Left lung (tissue), 10 donors: ENCODE measurements around the gene CCDC68. TPM values are rescaled to one million over a fixed set of nuclear protein-coding genes. Genes with fewer than 3 reads are reported as not detected.

Experiments used
- ATAC-seq: fragments of 200-7000 bp; cut with Tn5 transposase; one replicate; pipeline ENCODE4 v1.9.1; 2020; ENCODE audit warnings: moderate library complexity
- DNase-seq, 4 donors: peaks; one replicate each; pipeline ENCODE4 v3.0.0-alpha.2; 2013 to 2020
- H3K27ac ChIP-seq, 2 donors: fragments of 200-600 bp; sonication (generic) in 1 of 2; one replicate each; pipeline versions ENCODE4 v1.5.0 to v1.8.0; 2020 to 2021
- H3K27me3 ChIP-seq, 2 donors: fragments of 200-600 bp; sonication (generic) in 1 of 2; one replicate each; pipeline versions ENCODE4 v1.5.0 to v1.8.0; 2020 to 2021
- H3K36me3 ChIP-seq, 2 donors: fragments of 200-600 bp; sonication (generic) in 1 of 2; one replicate each; pipeline versions ENCODE4 v1.5.0 to v1.8.0; 2020 to 2021
- H3K4me1 ChIP-seq, 2 donors: fragments of 200-600 bp; one replicate each; pipeline ENCODE4 v1.8.0; 2021
- H3K4me3 ChIP-seq, 2 donors: fragments of 200-600 bp; sonication (generic) in 1 of 2; one replicate each; pipeline versions ENCODE4 v1.5.0 to v1.8.0; 2020 to 2021; ENCODE audit warnings: mild to moderate bottlenecking in 1 of 2
- H3K9me3 ChIP-seq, 2 donors: fragments of 200-600 bp; sonication (generic) in 1 of 2; one replicate each; pipeline versions ENCODE4 v1.5.0 to v1.8.0; 2020 to 2021
- CTCF ChIP-seq, 2 donors: fragments of 200-600 bp; sonication (generic) in 1 of 2; IDR thresholded peaks; one replicate each; pipeline versions ENCODE4 v1.5.0 to v1.8.0; 2021; ENCODE audit warnings: antibody characterized with exemption in 2 of 2
- intact Hi-C, 2 donors: fragments of 100-400 bp; cut with DNase I; formaldehyde crosslinking; loops; one replicate each; pipeline versions ENCODE4 v1.11.2 to v1.14.2; 2022
- polyA plus RNA-seq, 6 donors: library from polyadenylated mRNA; unstranded; fragments of 120-200 nt; gene quantifications; one replicate each; pipeline ENCODE4 v1.2.1, GENCODE V29; 2013; ENCODE audit not compliant: insufficient read length in 6 of 6
- total RNA-seq, 2 donors: library from RNA; stranded (reverse); fragmentation: NEBNext Ultra II Directional; extraction: Animal tissue kit (Norgen Biotek cat#: 25700); gene quantifications; one replicate each; pipeline ENCODE4 v1.2.1, GENCODE V29; 2021
- donor health status: DM: no; HTN: yes; CAD: no.
- donor health status: DM: no; HTN: no; CAD: no.

The CCDC68 gene
- total and polyA plus RNA-seq, 8 donors: 13.8 to 144 (median 88.4) TPM

DNA sequence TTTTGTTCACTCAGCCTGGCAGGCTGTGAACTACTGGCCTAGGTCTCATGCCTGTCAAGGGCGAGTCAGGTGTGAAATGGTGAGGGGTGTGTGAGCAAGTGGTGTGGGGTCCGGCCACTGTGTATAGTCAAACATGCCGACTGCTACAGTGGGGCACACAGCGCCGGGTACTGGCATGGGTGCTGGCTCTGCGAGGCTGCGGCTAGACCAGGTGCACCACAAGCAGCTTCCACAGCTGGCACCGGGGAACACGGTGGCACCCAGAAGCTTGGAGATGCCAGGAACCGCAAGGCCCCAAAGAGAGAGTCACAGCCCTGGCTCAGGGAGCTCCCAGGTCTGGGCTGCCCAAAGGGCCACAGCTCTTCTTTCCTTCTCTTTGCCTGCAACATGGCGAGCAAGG is 49.7 kb downstream of the CCDC68 start:
- no peak overlapping the region for H3K4me3 ChIP-seq
- DNase-seq (no peak), ATAC-seq (no peak)
- H3K27ac ChIP-seq: no peak overlapping the region
- no peaks in the 10 kb centered on the region for H3K36me3 ChIP-seq
- H3K9me3 ChIP-seq: no peaks in the 10 kb centered on the region
- no peak for TF ChIP-seq CTCF (IDR thresholded peaks at IDR 0.05)
- H3K4me1 ChIP-seq: no peaks in the 10 kb centered on the region
- intact Hi-C loops: no loop called here
- no peaks in the 10 kb centered on the region for H3K27me3 ChIP-seq

DNA sequence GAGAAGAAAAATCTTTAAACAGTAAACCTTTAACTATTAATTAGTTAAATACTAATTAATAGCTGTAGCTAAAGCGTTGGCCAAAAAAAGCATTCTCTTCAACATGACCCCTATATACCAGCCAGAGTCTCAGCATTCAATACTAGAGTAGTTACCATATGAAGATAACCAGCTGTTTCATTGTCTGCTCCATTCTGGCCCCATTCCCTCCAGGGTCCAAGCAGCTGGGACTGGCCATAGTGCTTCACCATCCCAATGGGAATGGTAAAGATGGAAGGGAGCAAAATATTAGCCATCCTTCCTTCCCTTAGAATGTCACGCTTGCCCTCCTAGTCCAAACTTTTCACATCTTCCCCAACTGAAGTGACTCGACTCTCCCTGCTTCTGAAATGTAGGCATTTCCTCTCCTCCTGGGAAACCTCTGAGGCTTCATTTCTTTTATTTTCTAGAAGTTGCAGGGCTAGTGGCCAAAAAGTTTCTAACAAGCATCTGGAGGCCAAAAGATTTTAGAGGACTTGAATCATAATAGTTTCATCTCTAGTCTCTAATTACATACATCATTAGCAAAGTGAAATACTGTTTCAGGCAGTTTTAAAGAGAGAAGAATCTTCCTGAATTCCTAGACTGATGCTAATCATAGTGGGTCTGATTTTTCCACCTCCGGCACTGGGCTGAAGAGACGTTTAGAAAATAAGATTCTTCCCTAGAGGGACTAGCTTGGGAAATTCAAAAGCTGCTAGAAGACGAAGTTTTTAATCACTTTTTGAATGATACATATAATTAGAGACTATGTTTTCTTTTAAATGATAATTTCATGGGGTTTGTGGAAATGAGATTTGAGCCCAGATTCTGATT is 52.7 kb downstream of the CCDC68 start:
- no peak overlapping the region for H3K4me3 ChIP-seq
- intact Hi-C loops: no loop called here
- H3K36me3 ChIP-seq: no peaks in the 10 kb centered on the region
- DNase-seq: peak in 2 of 4 donors; percentile 14 to 44
- H3K27ac ChIP-seq: no peak overlapping the region
- no peak for TF ChIP-seq CTCF (IDR thresholded peaks at IDR 0.05)
- no peaks in the 10 kb centered on the region for H3K9me3 ChIP-seq
- ATAC-seq: no peak
- H3K4me1 ChIP-seq: no peaks in the 10 kb centered on the region
- no peaks in the 10 kb centered on the region for H3K27me3 ChIP-seq

- ATAC-seq (no peak), DNase-seq (no peak)
- no peak overlapping the region for H3K4me3 ChIP-seq
- H3K27ac ChIP-seq: no peak overlapping the region
- TF ChIP-seq CTCF (IDR thresholded peaks at IDR 0.05): no peak
- H3K4me1 ChIP-seq: no peaks in the 10 kb centered on the region
- no peaks in the 10 kb centered on the region for H3K36me3 ChIP-seq
- no peaks in the 10 kb centered on the region for H3K27me3 ChIP-seq
- intact Hi-C loops: no loop called here
- H3K9me3 ChIP-seq: no peaks in the 10 kb centered on the region
These were observed 53.6 kb downstream of the CCDC68 start for GRCh38 chr18:54905629-54906028.

GRCh38 chr18:54904581-54904980 is 54.7 kb downstream of the CCDC68 start:
- H3K27ac ChIP-seq: no peak overlapping the region

More at GRCh38 chr18:54904581-54904980, 54.7 kb downstream of the CCDC68 start:
- no peaks in the 10 kb centered on the region for H3K36me3 ChIP-seq
- DNase-seq (no peak), ATAC-seq (no peak)
- intact Hi-C loops: no loop called here
- no peaks in the 10 kb centered on the region for H3K4me1 ChIP-seq
- no peaks in the 10 kb centered on the region for H3K27me3 ChIP-seq
- H3K9me3 ChIP-seq: no peaks in the 10 kb centered on the region
- TF ChIP-seq CTCF (IDR thresholded peaks at IDR 0.05): no peak
- no peak overlapping the region for H3K4me3 ChIP-seq
